ENCODE results near the gene SLC39A11.

DNA sequence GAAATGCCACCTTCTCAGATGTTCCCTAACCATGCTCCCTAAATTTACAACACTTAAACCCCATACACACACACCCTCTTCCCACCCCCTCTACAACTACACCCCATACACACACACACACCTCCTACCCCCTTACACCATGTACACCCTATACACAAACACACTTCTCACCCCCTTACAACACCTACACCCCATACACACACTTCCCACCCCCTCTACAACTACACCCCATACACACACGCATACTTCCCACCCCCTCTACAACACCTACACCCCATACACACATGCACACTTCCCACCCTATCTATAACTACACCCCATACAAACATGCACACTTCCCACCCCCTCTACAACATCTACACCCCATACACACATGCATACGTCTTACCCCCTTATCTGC, 172.0 kb downstream of the SLC39A11 start:
- TF ChIP-seq, protein P1, sequence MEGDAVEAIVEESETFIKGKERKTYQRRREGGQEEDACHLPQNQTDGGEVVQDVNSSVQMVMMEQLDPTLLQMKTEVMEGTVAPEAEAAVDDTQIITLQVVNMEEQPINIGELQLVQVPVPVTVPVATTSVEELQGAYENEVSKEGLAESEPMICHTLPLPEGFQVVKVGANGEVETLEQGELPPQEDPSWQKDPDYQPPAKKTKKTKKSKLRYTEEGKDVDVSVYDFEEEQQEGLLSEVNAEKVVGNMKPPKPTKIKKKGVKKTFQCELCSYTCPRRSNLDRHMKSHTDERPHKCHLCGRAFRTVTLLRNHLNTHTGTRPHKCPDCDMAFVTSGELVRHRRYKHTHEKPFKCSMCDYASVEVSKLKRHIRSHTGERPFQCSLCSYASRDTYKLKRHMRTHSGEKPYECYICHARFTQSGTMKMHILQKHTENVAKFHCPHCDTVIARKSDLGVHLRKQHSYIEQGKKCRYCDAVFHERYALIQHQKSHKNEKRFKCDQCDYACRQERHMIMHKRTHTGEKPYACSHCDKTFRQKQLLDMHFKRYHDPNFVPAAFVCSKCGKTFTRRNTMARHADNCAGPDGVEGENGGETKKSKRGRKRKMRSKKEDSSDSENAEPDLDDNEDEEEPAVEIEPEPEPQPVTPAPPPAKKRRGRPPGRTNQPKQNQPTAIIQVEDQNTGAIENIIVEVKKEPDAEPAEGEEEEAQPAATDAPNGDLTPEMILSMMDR (IDR thresholded peaks at IDR 0.05), result no peak
- TF ChIP-seq POLR2A (IDR thresholded peaks at IDR 0.05), result no peak

Measured in body of pancreas (tissue), 4 donors.